Vagina (tissue), 2 donors: ENCODE data around the gene ZG16. TPM values are rescaled to one million over a fixed set of nuclear protein-coding genes. Genes with fewer than 3 reads are reported as not detected.

Experiments
- DNase-seq, 2 donors: peaks; one replicate each; pipeline ENCODE4 v3.0.0-alpha.2; 2017; ENCODE audit errors: extremely low spot score in 2 of 2
- H3K27ac ChIP-seq: fragments of 200-600 bp; sonication (generic); one replicate; pipeline ENCODE4 v1.5.1; 2019
- H3K27me3 ChIP-seq: fragments of 200-600 bp; sonication (generic); one replicate; pipeline ENCODE4 v1.5.1; 2019
- H3K36me3 ChIP-seq, 2 donors: fragments of 200-600 bp; sonication (generic); one replicate each; pipeline ENCODE4 v1.5.1; 2017 to 2019
- H3K4me1 ChIP-seq: fragments of 200-600 bp; sonication (generic); one replicate; pipeline ENCODE4 v1.5.1; 2019
- H3K4me3 ChIP-seq, 2 donors: fragments of 200-600 bp; sonication (generic); 1 replicate in 1 of 2; 2 replicates in 1 of 2; pipeline ENCODE4 v1.5.1; 2016 to 2019
- H3K9me3 ChIP-seq: fragments of 200-600 bp; sonication (generic); one replicate; pipeline ENCODE4 v1.5.1; 2019
- POLR2A ChIP-seq, 2 donors: fragments of 450-650 bp; IDR thresholded peaks; one replicate each; pipeline ENCODE4 v1.6.1; 2017; ENCODE audit warnings: antibody characterized with exemption in 2 of 2, mild to moderate bottlenecking in 2 of 2, moderate library complexity in 2 of 2
- POLR2AphosphoS5 ChIP-seq, 2 donors: sonication (generic); formaldehyde crosslinking; IDR thresholded peaks; one replicate each; pipeline ENCODE4 v1.9.0; 2017; ENCODE audit warnings: antibody characterized with exemption in 2 of 2, mild to moderate bottlenecking in 2 of 2, low read depth in 1 of 2; ENCODE audit not compliant: insufficient read depth in 1 of 2
- intact Hi-C: fragments of 100-400 bp; cut with DNase I; formaldehyde crosslinking; loops from one replicate; pipeline ENCODE4 v1.15.1; 2023
- total RNA-seq: library from RNA; depleted of rRNA; stranded (reverse); fragments of >200 nt; gene quantifications from one replicate; pipeline ENCODE4 v1.2.3, GENCODE V29; 2016
- TF ChIP-seq, protein P1 (sequence below), 3 experiments: fragments of 450-650 bp in 2 of 3; fragments of 200-600 bp in 1 of 3; sonication (generic) in 1 of 3; IDR thresholded peaks; one replicate each; pipeline ENCODE4 v1.5.1; 2017 to 2019; ENCODE audit warnings: antibody characterized with exemption in 3 of 3, mild to moderate bottlenecking in 2 of 3, moderate library complexity in 2 of 3

Gene ZG16
- total RNA-seq, 1 donor from 2014 or later: not detected

DNA sequence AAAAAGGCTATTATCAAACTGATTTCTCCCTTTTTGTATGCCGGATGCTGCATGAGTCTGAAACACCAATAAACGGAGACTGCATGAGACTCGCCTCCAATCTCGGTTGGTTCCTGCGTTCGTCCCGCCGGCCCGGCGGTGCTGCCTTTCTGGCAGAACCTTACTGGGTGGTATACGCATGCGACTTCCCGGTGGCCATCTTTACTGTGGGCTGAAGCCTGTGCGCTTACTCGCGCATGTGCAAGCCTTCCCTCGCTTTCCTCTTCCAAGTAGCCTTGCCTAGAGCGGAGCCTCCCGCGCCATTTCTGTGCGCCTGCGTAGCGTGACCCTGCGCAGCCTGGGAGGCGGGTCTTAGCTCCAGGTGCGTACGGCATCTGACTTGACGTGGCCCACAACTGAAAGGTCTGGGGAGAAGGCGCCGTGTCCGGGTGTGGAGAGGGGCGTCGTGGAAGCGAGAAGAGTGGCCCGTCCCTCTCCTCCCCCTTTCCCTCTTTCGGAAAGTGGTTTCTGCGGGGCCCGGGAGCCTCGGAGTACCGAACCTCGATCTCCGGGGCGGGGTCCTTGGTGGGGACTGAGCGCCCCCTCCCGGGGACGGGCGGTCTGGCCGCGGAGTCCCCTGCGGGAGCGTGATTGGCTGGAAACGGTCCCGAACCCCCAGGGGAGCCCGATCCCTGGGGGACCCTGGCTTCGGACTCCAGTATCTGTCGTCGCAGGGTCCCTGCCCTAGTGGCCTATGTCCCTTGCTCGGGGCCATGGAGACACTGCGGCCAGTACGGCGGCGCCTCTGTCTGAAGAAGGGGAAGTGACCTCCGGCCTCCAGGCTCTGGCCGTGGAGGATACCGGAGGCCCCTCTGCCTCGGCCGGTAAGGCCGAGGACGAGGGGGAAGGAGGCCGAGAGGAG, 38.0 kb downstream of the ZG16 start, which contains the start of gene PAGR1:
PAGR1 (plus strand) TSS at position 360 of the 901 bp plus-strand sequence; CDS start at position 734, 374 bp downstream.
- H3K4me1 ChIP-seq: peaks cover 83% of the 10 kb centered on the region
- intact Hi-C loops: no loop called here
- H3K4me3 ChIP-seq: peak within 1 kb of the TSS; percentile 70 to 74

DNA sequence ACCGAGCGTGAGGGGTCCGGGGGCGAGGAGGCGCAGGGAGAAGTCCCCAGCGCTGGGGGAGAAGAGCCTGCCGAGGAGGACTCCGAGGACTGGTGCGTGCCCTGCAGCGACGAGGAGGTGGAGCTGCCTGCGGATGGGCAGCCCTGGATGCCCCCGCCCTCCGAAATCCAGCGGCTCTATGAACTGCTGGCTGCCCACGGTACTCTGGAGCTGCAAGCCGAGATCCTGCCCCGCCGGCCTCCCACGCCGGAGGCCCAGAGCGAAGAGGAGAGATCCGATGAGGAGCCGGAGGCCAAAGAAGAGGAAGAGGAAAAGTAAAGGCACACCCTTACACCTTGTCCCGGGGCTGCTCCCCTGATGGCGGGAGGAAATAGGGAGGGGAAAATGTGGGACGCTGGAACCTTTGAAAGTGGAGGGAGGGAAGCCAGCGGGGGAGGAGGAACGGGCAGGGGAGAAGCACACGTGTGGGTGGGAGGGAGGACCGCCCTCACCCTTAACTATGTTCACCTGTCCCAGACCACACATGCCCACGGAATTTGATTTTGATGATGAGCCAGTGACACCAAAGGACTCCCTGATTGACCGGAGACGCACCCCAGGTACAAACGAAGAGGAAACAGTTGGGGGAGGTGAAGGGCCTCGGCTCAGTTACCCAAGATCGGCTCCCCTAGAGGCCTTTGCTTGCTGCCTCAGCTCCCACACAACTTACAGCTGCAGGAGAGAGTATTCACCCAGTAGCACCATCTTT, 38.8 kb downstream of the ZG16 start:
- Histone ChIP-seq H3K27me3 (no peaks in the 10 kb centered on the region), H3K4me3 (peak overlapping the region; percentile 70), H3K9me3 (no peaks in the 10 kb centered on the region), H3K36me3 (peaks cover 0 to 5% of the 10 kb centered on the region in 2 donors), H3K27ac (peak overlapping the region; percentile 94), H3K4me1 (peaks cover 84% of the 10 kb centered on the region)
- TF ChIP-seq, protein P1, sequence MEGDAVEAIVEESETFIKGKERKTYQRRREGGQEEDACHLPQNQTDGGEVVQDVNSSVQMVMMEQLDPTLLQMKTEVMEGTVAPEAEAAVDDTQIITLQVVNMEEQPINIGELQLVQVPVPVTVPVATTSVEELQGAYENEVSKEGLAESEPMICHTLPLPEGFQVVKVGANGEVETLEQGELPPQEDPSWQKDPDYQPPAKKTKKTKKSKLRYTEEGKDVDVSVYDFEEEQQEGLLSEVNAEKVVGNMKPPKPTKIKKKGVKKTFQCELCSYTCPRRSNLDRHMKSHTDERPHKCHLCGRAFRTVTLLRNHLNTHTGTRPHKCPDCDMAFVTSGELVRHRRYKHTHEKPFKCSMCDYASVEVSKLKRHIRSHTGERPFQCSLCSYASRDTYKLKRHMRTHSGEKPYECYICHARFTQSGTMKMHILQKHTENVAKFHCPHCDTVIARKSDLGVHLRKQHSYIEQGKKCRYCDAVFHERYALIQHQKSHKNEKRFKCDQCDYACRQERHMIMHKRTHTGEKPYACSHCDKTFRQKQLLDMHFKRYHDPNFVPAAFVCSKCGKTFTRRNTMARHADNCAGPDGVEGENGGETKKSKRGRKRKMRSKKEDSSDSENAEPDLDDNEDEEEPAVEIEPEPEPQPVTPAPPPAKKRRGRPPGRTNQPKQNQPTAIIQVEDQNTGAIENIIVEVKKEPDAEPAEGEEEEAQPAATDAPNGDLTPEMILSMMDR (IDR thresholded peaks at IDR 0.05): no peak
- peak in 1 of 2 donors; percentile 22 for TF ChIP-seq POLR2A (IDR thresholded peaks at IDR 0.05)
- DNase-seq: peak in 1 of 2 donors; percentile 89
- intact Hi-C loops: no loop called here

More for the DNA sequence above, 38.0 kb downstream of the ZG16 start, which contains the start of gene PAGR1:
- no peaks in the 10 kb centered on the region for H3K9me3 ChIP-seq
- H3K36me3 ChIP-seq: peaks cover 0 to 5% of the 10 kb centered on the region in 2 donors
- TF ChIP-seq POLR2A (IDR thresholded peaks at IDR 0.05): peak in 1 of 2 donors; percentile 48
- TF ChIP-seq, protein P1 (IDR thresholded peaks at IDR 0.05): peak; percentile 45 to 78 (median 76)
- TF ChIP-seq POLR2AphosphoS5 (IDR thresholded peaks at IDR 0.05; ENCODE audit: insufficient read depth in 1 of 2, low read depth in 1 of 2): peak; percentile 95 to 99
- peak in 1 of 2 donors; percentile 100 for DNase-seq
- peak within 1 kb of the TSS; percentile 94 for H3K27ac ChIP-seq
- H3K27me3 ChIP-seq: no peaks in the 10 kb centered on the region

DNA sequence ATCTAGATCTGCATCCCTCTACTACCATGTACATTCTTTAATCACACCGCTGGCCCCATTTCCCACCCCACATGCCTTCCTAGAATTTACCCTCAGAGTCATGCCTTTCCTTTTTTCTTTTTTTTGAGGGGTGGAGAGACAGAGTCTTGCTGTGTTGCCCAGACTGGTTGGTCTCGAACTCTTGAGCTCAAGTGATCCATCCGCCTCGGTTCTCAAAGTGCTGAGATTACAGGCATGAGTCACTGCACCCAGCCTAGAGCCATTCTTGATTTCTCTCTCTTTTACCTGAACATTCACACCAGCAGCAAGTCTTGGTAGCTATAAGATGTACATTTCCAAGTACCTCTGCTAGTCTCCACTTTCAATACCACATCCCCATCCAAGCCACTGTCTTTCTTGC, 40.0 kb downstream of the ZG16 start:
- intact Hi-C loops: no loop called here
- TF ChIP-seq POLR2AphosphoS5 (IDR thresholded peaks at IDR 0.05; ENCODE audit: insufficient read depth in 1 of 2, low read depth in 1 of 2) (no peak), POLR2A (IDR thresholded peaks at IDR 0.05) (no peak)
- TF ChIP-seq, protein P1 (IDR thresholded peaks at IDR 0.05): no peak
- H3K4me1 ChIP-seq: peaks cover 84% of the 10 kb centered on the region

DNA sequence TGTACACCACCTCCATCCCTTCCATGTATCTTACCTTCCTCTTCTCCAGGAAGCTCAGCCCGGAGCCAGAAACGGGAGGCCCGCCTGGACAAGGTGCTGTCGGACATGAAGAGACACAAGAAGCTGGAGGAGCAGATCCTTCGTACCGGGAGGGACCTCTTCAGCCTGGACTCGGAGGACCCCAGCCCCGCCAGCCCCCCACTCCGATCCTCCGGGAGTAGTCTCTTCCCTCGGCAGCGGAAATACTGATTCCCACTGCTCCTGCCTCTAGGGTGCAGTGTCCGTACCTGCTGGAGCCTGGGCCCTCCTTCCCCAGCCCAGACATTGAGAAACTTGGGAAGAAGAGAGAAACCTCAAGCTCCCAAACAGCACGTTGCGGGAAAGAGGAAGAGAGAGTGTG, 41.5 kb downstream of the ZG16 start:
- H3K4me3 ChIP-seq: no peak overlapping the region
- H3K9me3 ChIP-seq: no peaks in the 10 kb centered on the region
- no peaks in the 10 kb centered on the region for H3K27me3 ChIP-seq
- peaks cover 84% of the 10 kb centered on the region for H3K4me1 ChIP-seq
- no peak for DNase-seq
- TF ChIP-seq POLR2AphosphoS5 (IDR thresholded peaks at IDR 0.05; ENCODE audit: insufficient read depth in 1 of 2, low read depth in 1 of 2): no peak
- TF ChIP-seq POLR2A (IDR thresholded peaks at IDR 0.05): no peak
- TF ChIP-seq, protein P1 (IDR thresholded peaks at IDR 0.05): no peak
- peak overlapping the region; percentile 93 for H3K27ac ChIP-seq
- intact Hi-C loops: no loop called here
- peaks cover 0 to 5% of the 10 kb centered on the region in 2 donors for H3K36me3 ChIP-seq

More for the DNA sequence above, 40.0 kb downstream of the ZG16 start:
- DNase-seq: no peak
- Histone ChIP-seq H3K4me3 (no peak overlapping the region), H3K27ac (no peak overlapping the region), H3K36me3 (peaks cover 0 to 5% of the 10 kb centered on the region in 2 donors), H3K9me3 (no peaks in the 10 kb centered on the region), H3K27me3 (no peaks in the 10 kb centered on the region)
